K562 (cell line): ENCODE measurements around the gene MAML1. TPM values are rescaled to one million over a fixed set of nuclear protein-coding genes. Genes with fewer than 3 reads are reported as not detected.

Experiments used
- ARID4B ChIP-seq: sonication (generic); formaldehyde crosslinking; IDR thresholded peaks from 2 replicates; pipeline ENCODE4 v1.8.0; 2022; ENCODE audit warnings: mild to moderate bottlenecking, missing genetic modification reagents
- ETV5 ChIP-seq: sonication (generic); formaldehyde crosslinking; IDR thresholded peaks from 2 replicates; pipeline ENCODE4 v1.4.0; 2020; ENCODE audit warnings: low read depth, mild to moderate bottlenecking, missing genetic modification reagents
- MED1 ChIP-seq: sonication (generic); formaldehyde crosslinking; IDR thresholded peaks from 2 replicates; pipeline ENCODE4 v1.8.1; 2023; ENCODE audit warnings: missing genetic modification reagents, borderline replicate concordance
- POLR2G ChIP-seq: fragments of 200-400 bp; formaldehyde crosslinking; IDR thresholded peaks from 2 replicates; pipeline ENCODE4 v1.6.1; 2017; ENCODE audit warnings: low read depth, mild to moderate bottlenecking, antibody characterized with exemption, low read length, moderate library complexity
- RAD21 ChIP-seq, 2 experiments: fragments of 250-450 bp in 1 of 2; fragments of 450-650 bp in 1 of 2; sonication (Bioruptor Pico) in 1 of 2; formaldehyde crosslinking in 1 of 2; IDR thresholded peaks in 1 of 2; conservative IDR thresholded peaks in 1 of 2; 2 replicates each; pipeline versions ENCODE4 v1.4.0 to v1.8.0; 2020 to 2022; ENCODE audit warnings: mild to moderate bottlenecking in 2 of 2, moderate library complexity in 1 of 2
- RBFOX2 ChIP-seq: fragments of 200-400 bp; formaldehyde crosslinking; IDR thresholded peaks from 2 replicates; pipeline ENCODE4 v1.6.1; 2017; ENCODE audit warnings: low read depth, mild to moderate bottlenecking, low read length, moderate library complexity
- microRNA counts: library from miRNA; unstranded; fragments of <30 nt; microRNA quantifications from one replicate; lab custom pipeline; 2016
- microRNA-seq: library from miRNA; unstranded; fragments of <30 nt; microRNA quantifications from one replicate; pipeline ENCODE4, GENCODE V29; 2018; ENCODE audit warnings: borderline microRNAs expressed
- polyA plus RNA-seq, 8 experiments: library from polyadenylated mRNA; depleted of rRNA in 4 of 8; stranded (reverse) in 5 of 8; unstranded in 3 of 8; fragments of >200 nt; fragmentation: Nextera tagmentation in 2 of 8; fragmentation: Illumina TruSeq in 1 of 8; extraction: Ambion mirVana in 2 of 8; extraction: Trizol in 1 of 8; gene quantifications; 2 replicates each; pipeline versions ENCODE4 v1.2.1 to v1.2.3, GENCODE V29; 2011 to 2014; ENCODE audit warnings: inconsistent platforms in 1 of 8, missing spikeins in 1 of 8
- small RNA-seq: library from RNA; depleted of rRNA; stranded (forward); fragments of <200 nt; gene quantifications from one replicate; pipeline ENCODE3, GENCODE V24; 2014
- total RNA-seq, 7 experiments: library from RNA; depleted of rRNA in 6 of 7; stranded (reverse); fragments of >200 nt in 6 of 7; fragmentation: Illumina TruSeq in 2 of 7; extraction: Trizol in 2 of 7; gene quantifications; 2 replicates each; pipeline versions ENCODE4 v1.2.1 to v1.2.3, GENCODE V29; 2011 to 2021; ENCODE audit warnings: low replicate concordance in 1 of 7

Gene MAML1
- total and polyA plus RNA-seq, 9 of the 15 experiments (the other 6 are each of a cell fraction or from before 2014, with no cell fraction given) = 0.32 to 18.4 (median 7.0) TPM

- TF ChIP-seq ARID4B (CRISPR knock-in tag) = no peak
- no peak for TF ChIP-seq MED1 (CRISPR knock-in tag)
- TF ChIP-seq POLR2G = peak; percentile 50; the same call in 1 of the 2 replicates
- peak; percentile 59 for TF ChIP-seq RBFOX2
- no peak for TF ChIP-seq RAD21 (CRISPR knock-in tag; conservative IDR thresholded peaks at IDR 0.05 in 1 of 2, IDR thresholded peaks at IDR 0.05 in 1 of 2)
- no peak for TF ChIP-seq ETV5
Observed at GRCh38 chr5:179825655-179826182, 93.1 kb downstream of the MAML1 start (continued).

MicroRNA genes within 50 kb of the gene (microRNA counts, 767-probe panel; counts per million panel counts)
- microRNA hsa-miR-1229 (lab: Ali Mortazavi, UCI) = not detected

Small RNA genes lying within 50 kb of the gene (microRNA-seq; reads per million reads assigned to microRNA genes)
- gene MIR1229 = 1.5 reads per million, percentile 19 among the genes with 10 or more reads in this experiment

Small RNA genes lying within 50 kb of the gene (small RNA-seq; reads per million reads assigned to genes)
- not detected for gene MIR1229

Other genes with a start within 250 kb of the MAML1 start
Only the 7 nearest of the 9 such genes appear.
- 570 and 600 TPM in 2 replicates for gene HNRNPH1, start 109.2 kb upstream of the MAML1 start, total RNA-seq (2014; rRNA removed)
- 611 and 618 TPM in 2 replicates for gene HNRNPH1, start 109.2 kb upstream of the MAML1 start, total RNA-seq (2014; rRNA removed; fragmentation: Illumina TruSeq; extraction: Trizol)
- 613 and 656 TPM in 2 replicates for gene HNRNPH1, start 109.2 kb upstream of the MAML1 start, total RNA-seq (2015; rRNA removed; fragmentation: Illumina TruSeq; extraction: Trizol)
- 544 and 561 TPM in 2 replicates for gene HNRNPH1, start 109.2 kb upstream of the MAML1 start, total RNA-seq (2021)
- 418 and 441 TPM in 2 replicates for gene HNRNPH1, start 109.2 kb upstream of the MAML1 start, polyA plus RNA-seq (2011; rRNA removed)
- gene HNRNPH1, start 109.2 kb upstream of the MAML1 start, polyA plus RNA-seq (2014; fragmentation: Illumina TruSeq; extraction: Trizol) = 445 and 534 TPM in 2 replicates
- 100 to 1,000 TPM; 103 to 128 TPM for gene HNRNPH1, start 109.2 kb upstream of the MAML1 start, polyA plus RNA-seq (2014; fragmentation: Nextera tagmentation; extraction: Ambion mirVana)
- 574 and 644 TPM in 2 replicates for gene HNRNPH1, start 109.2 kb upstream of the MAML1 start, polyA plus RNA-seq (2014; rRNA removed)
- not detected in 2 replicates for gene CBY3, start 51.8 kb upstream of the MAML1 start, total RNA-seq (2014; rRNA removed)
- gene CBY3, start 51.8 kb upstream of the MAML1 start, total RNA-seq (2014; rRNA removed; fragmentation: Illumina TruSeq; extraction: Trizol) = not detected in 2 replicates
- gene CBY3, start 51.8 kb upstream of the MAML1 start, total RNA-seq (2015; rRNA removed; fragmentation: Illumina TruSeq; extraction: Trizol) = not detected in 2 replicates
- gene CBY3, start 51.8 kb upstream of the MAML1 start, total RNA-seq (2021) = not detected in 2 replicates
- not detected in 2 replicates for gene CBY3, start 51.8 kb upstream of the MAML1 start, polyA plus RNA-seq (2011; rRNA removed)
- gene CBY3, start 51.8 kb upstream of the MAML1 start, polyA plus RNA-seq (2014; fragmentation: Illumina TruSeq; extraction: Trizol) = not detected in 2 replicates
- gene CBY3, start 51.8 kb upstream of the MAML1 start, polyA plus RNA-seq (2014; fragmentation: Nextera tagmentation; extraction: Ambion mirVana) = not detected
- gene CBY3, start 51.8 kb upstream of the MAML1 start, polyA plus RNA-seq (2014; rRNA removed) = not detected in 2 replicates
- gene CANX, start 33.9 kb upstream of the MAML1 start, total RNA-seq (2014; rRNA removed) = 353 and 366 TPM in 2 replicates
- 589 and 672 TPM in 2 replicates for gene CANX, start 33.9 kb upstream of the MAML1 start, total RNA-seq (2014; rRNA removed; fragmentation: Illumina TruSeq; extraction: Trizol)
- 630 and 666 TPM in 2 replicates for gene CANX, start 33.9 kb upstream of the MAML1 start, total RNA-seq (2015; rRNA removed; fragmentation: Illumina TruSeq; extraction: Trizol)
- gene CANX, start 33.9 kb upstream of the MAML1 start, total RNA-seq (2021) = 707 and 758 TPM in 2 replicates
- gene CANX, start 33.9 kb upstream of the MAML1 start, polyA plus RNA-seq (2011; rRNA removed) = 893 and 901 TPM in 2 replicates
- gene CANX, start 33.9 kb upstream of the MAML1 start, polyA plus RNA-seq (2014; fragmentation: Illumina TruSeq; extraction: Trizol) = 483 and 593 TPM in 2 replicates
- 100 to 1,000 TPM; 155 to 221 TPM for gene CANX, start 33.9 kb upstream of the MAML1 start, polyA plus RNA-seq (2014; fragmentation: Nextera tagmentation; extraction: Ambion mirVana)
- gene CANX, start 33.9 kb upstream of the MAML1 start, polyA plus RNA-seq (2014; rRNA removed) = 402 and 423 TPM in 2 replicates
- 0.77 TPM in 1 of 2 replicates, not detected in the other for gene LTC4S, start 61.2 kb downstream of the MAML1 start, total RNA-seq (2014; rRNA removed)
- not detected in 2 replicates for gene LTC4S, start 61.2 kb downstream of the MAML1 start, total RNA-seq (2014; rRNA removed; fragmentation: Illumina TruSeq; extraction: Trizol)
- not detected in 2 replicates for gene LTC4S, start 61.2 kb downstream of the MAML1 start, total RNA-seq (2015; rRNA removed; fragmentation: Illumina TruSeq; extraction: Trizol)
- gene LTC4S, start 61.2 kb downstream of the MAML1 start, total RNA-seq (2021) = 0.51 and 0.75 TPM in 2 replicates
- gene LTC4S, start 61.2 kb downstream of the MAML1 start, polyA plus RNA-seq (2011; rRNA removed) = not detected in 2 replicates
- not detected in 2 replicates for gene LTC4S, start 61.2 kb downstream of the MAML1 start, polyA plus RNA-seq (2014; fragmentation: Illumina TruSeq; extraction: Trizol)
- not detected for gene LTC4S, start 61.2 kb downstream of the MAML1 start, polyA plus RNA-seq (2014; fragmentation: Nextera tagmentation; extraction: Ambion mirVana)
- gene LTC4S, start 61.2 kb downstream of the MAML1 start, polyA plus RNA-seq (2014; rRNA removed) = 0.17 TPM in 1 of 2 replicates, not detected in the other
- 75.4 and 97.9 TPM in 2 replicates for gene MGAT4B, start 74.0 kb downstream of the MAML1 start, total RNA-seq (2014; rRNA removed)
- gene MGAT4B, start 74.0 kb downstream of the MAML1 start, total RNA-seq (2014; rRNA removed; fragmentation: Illumina TruSeq; extraction: Trizol) = 53.9 and 64.8 TPM in 2 replicates
- gene MGAT4B, start 74.0 kb downstream of the MAML1 start, total RNA-seq (2015; rRNA removed; fragmentation: Illumina TruSeq; extraction: Trizol) = 62.2 and 64.4 TPM in 2 replicates
- gene MGAT4B, start 74.0 kb downstream of the MAML1 start, total RNA-seq (2021) = 120 and 133 TPM in 2 replicates
- 77.2 and 79.8 TPM in 2 replicates for gene MGAT4B, start 74.0 kb downstream of the MAML1 start, polyA plus RNA-seq (2011; rRNA removed)
- 80.2 and 90.3 TPM in 2 replicates for gene MGAT4B, start 74.0 kb downstream of the MAML1 start, polyA plus RNA-seq (2014; fragmentation: Illumina TruSeq; extraction: Trizol)
- under 1 TPM; 0.34 to 0.37 TPM for gene MGAT4B, start 74.0 kb downstream of the MAML1 start, polyA plus RNA-seq (2014; fragmentation: Nextera tagmentation; extraction: Ambion mirVana)
- gene MGAT4B, start 74.0 kb downstream of the MAML1 start, polyA plus RNA-seq (2014; rRNA removed) = 75.9 and 88.5 TPM in 2 replicates
- 148 and 236 TPM in 2 replicates for gene SQSTM1, start 88.1 kb downstream of the MAML1 start, total RNA-seq (2014; rRNA removed)
- 32.0 and 37.6 TPM in 2 replicates for gene SQSTM1, start 88.1 kb downstream of the MAML1 start, total RNA-seq (2014; rRNA removed; fragmentation: Illumina TruSeq; extraction: Trizol)
- gene SQSTM1, start 88.1 kb downstream of the MAML1 start, total RNA-seq (2015; rRNA removed; fragmentation: Illumina TruSeq; extraction: Trizol) = 107 and 109 TPM in 2 replicates
- 148 and 151 TPM in 2 replicates for gene SQSTM1, start 88.1 kb downstream of the MAML1 start, total RNA-seq (2021)
- gene SQSTM1, start 88.1 kb downstream of the MAML1 start, polyA plus RNA-seq (2011; rRNA removed) = 44.8 and 45.2 TPM in 2 replicates
- 75.0 and 79.8 TPM in 2 replicates for gene SQSTM1, start 88.1 kb downstream of the MAML1 start, polyA plus RNA-seq (2014; fragmentation: Illumina TruSeq; extraction: Trizol)
- gene SQSTM1, start 88.1 kb downstream of the MAML1 start, polyA plus RNA-seq (2014; fragmentation: Nextera tagmentation; extraction: Ambion mirVana) = 1 to 10 TPM; 5.6 to 8.2 TPM
- 64.0 and 70.7 TPM in 2 replicates for gene SQSTM1, start 88.1 kb downstream of the MAML1 start, polyA plus RNA-seq (2014; rRNA removed)
- gene MRNIP, start 126.0 kb downstream of the MAML1 start, total RNA-seq (2014; rRNA removed) = 16.8 and 22.7 TPM in 2 replicates
- gene MRNIP, start 126.0 kb downstream of the MAML1 start, total RNA-seq (2014; rRNA removed; fragmentation: Illumina TruSeq; extraction: Trizol) = 7.2 and 9.7 TPM in 2 replicates
- 10.4 and 12.2 TPM in 2 replicates for gene MRNIP, start 126.0 kb downstream of the MAML1 start, total RNA-seq (2015; rRNA removed; fragmentation: Illumina TruSeq; extraction: Trizol)
- 18.4 and 20.7 TPM in 2 replicates for gene MRNIP, start 126.0 kb downstream of the MAML1 start, total RNA-seq (2021)
- 25.6 and 35.4 TPM in 2 replicates for gene MRNIP, start 126.0 kb downstream of the MAML1 start, polyA plus RNA-seq (2011; rRNA removed)
- gene MRNIP, start 126.0 kb downstream of the MAML1 start, polyA plus RNA-seq (2014; fragmentation: Illumina TruSeq; extraction: Trizol) = 18.0 and 18.5 TPM in 2 replicates
- gene MRNIP, start 126.0 kb downstream of the MAML1 start, polyA plus RNA-seq (2014; fragmentation: Nextera tagmentation; extraction: Ambion mirVana) = 1 to 10 TPM; 3.6 to 6.2 TPM
- 39.0 and 42.7 TPM in 2 replicates for gene MRNIP, start 126.0 kb downstream of the MAML1 start, polyA plus RNA-seq (2014; rRNA removed)